BE2C (cell line): ENCODE results near the gene CALHM5.

ENCODE experiments used
- DNase-seq: peaks from one replicate; pipeline ENCODE4 v3.0.0-alpha.2; 2020
- H3K27me3 ChIP-seq: fragments of 250-450 bp; sonication (Bioruptor Pico); 2 replicates; pipeline ENCODE4 v1.5.1; 2020; ENCODE audit warnings: mild to moderate bottlenecking
- H3K36me3 ChIP-seq: fragments of 250-450 bp; sonication (Bioruptor Pico); 2 replicates; pipeline ENCODE4 v1.5.1; 2020; ENCODE audit warnings: mild to moderate bottlenecking
- H3K4me1 ChIP-seq: fragments of 250-450 bp; sonication (Bioruptor Pico); 2 replicates; pipeline ENCODE4 v1.5.1; 2020
- H3K4me3 ChIP-seq: 2 replicates; pipeline ENCODE4 v1.5.1; 2011; ENCODE audit warnings: low read depth, low read length
- H3K9me3 ChIP-seq: fragments of 250-450 bp; sonication (Bioruptor Pico); 2 replicates; pipeline ENCODE4 v1.5.1; 2020
- TF ChIP-seq, protein P1 (sequence below): IDR thresholded peaks from 2 replicates; pipeline ENCODE4 v1.5.1; 2012; ENCODE audit warnings: mild to moderate bottlenecking, low read depth, low read length

CALHM5 gene

DNA sequence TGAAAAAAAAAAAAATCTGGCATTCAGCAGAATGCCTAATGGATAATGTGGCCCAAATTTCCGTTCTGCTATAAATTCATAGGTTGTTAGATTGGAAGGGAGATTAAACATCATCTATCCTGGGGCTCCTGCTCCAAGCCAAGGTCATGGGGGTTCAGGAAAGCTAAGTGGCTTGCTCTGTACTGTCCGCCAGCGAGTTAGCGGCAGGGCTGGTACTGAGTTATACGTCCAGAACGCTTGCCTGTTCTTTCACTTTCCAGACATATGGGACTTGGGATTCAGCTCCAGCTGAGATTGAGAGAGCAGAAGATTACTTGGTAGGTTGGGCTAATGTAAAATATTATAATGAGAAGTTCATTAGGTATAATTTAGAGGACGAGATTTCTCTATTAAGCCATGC, 60.7 kb downstream of the CALHM5 start:
- no peaks in the 10 kb centered on the region for H3K27me3 ChIP-seq
- peaks cover 21% of the 10 kb centered on the region for H3K36me3 ChIP-seq
- TF ChIP-seq, protein P1, sequence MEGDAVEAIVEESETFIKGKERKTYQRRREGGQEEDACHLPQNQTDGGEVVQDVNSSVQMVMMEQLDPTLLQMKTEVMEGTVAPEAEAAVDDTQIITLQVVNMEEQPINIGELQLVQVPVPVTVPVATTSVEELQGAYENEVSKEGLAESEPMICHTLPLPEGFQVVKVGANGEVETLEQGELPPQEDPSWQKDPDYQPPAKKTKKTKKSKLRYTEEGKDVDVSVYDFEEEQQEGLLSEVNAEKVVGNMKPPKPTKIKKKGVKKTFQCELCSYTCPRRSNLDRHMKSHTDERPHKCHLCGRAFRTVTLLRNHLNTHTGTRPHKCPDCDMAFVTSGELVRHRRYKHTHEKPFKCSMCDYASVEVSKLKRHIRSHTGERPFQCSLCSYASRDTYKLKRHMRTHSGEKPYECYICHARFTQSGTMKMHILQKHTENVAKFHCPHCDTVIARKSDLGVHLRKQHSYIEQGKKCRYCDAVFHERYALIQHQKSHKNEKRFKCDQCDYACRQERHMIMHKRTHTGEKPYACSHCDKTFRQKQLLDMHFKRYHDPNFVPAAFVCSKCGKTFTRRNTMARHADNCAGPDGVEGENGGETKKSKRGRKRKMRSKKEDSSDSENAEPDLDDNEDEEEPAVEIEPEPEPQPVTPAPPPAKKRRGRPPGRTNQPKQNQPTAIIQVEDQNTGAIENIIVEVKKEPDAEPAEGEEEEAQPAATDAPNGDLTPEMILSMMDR, result no peak
- no peaks in the 10 kb centered on the region; the same call in 1 of the 2 replicates for H3K4me1 ChIP-seq
- peak overlapping the region; percentile 98 for H3K4me3 ChIP-seq
- H3K9me3 ChIP-seq, result no peaks in the 10 kb centered on the region
- DNase-seq, result peak; percentile 34
